Uterus (tissue), 4 donors: Measurements from ENCODE around the gene RBMS3. TPM values are rescaled to one million over a fixed set of nuclear protein-coding genes. Genes with fewer than 3 reads are reported as not detected.

Experiments used
- DNase-seq, 2 donors: peaks; one replicate each; pipeline ENCODE4 v3.0.0-alpha.2; 2019 to 2020
- H3K27ac ChIP-seq, 2 donors: fragments of 200-600 bp; sonication (generic); 1 replicate in 1 of 2; 2 replicates in 1 of 2; pipeline ENCODE4 v1.5.1; 2016 to 2018
- H3K27me3 ChIP-seq, 2 donors: fragments of 200-600 bp; sonication (generic); one replicate each; pipeline ENCODE4 v1.5.1; 2018 to 2019; ENCODE audit warnings: control low read depth in 1 of 2
- H3K36me3 ChIP-seq, 2 donors: fragments of 200-600 bp; sonication (generic); one replicate each; pipeline ENCODE4 v1.5.1; 2019; ENCODE audit warnings: control low read depth in 1 of 2
- H3K4me1 ChIP-seq, 2 donors: fragments of 200-600 bp; sonication (generic); one replicate each; pipeline ENCODE4 v1.5.1; 2018 to 2019; ENCODE audit warnings: control low read depth in 1 of 2
- H3K4me3 ChIP-seq, 2 donors: fragments of 200-600 bp; sonication (generic); 1 replicate in 1 of 2; 2 replicates in 1 of 2; pipeline ENCODE4 v1.5.1; 2018 to 2019; ENCODE audit warnings: mild to moderate bottlenecking in 1 of 2
- H3K9me3 ChIP-seq, 2 donors: fragments of 200-600 bp; sonication (generic); one replicate each; pipeline ENCODE4 v1.5.1; 2019; ENCODE audit warnings: control low read depth in 1 of 2
- POLR2A ChIP-seq, 2 donors: fragments of 450-650 bp; IDR thresholded peaks; one replicate each; pipeline ENCODE4 v1.6.1; 2016; ENCODE audit warnings: antibody characterized with exemption in 2 of 2, mild to moderate bottlenecking in 1 of 2, moderate library complexity in 1 of 2
- intact Hi-C: fragments of 100-400 bp; cut with DNase I; formaldehyde crosslinking; loops from one replicate; pipeline ENCODE4 v1.15.1; 2023; ENCODE audit warnings: low total_unique reads
- total RNA-seq, 4 donors: library from RNA; depleted of rRNA in 3 of 4; stranded (reverse); fragments of >200 nt in 3 of 4; gene quantifications; one replicate each; pipeline versions ENCODE4 v1.1.0 to v1.2.4, GENCODE V29; 2014 to 2023
- TF ChIP-seq, protein P1 (sequence below), 4 experiments: fragments of 200-600 bp in 2 of 4; fragments of 450-650 bp in 2 of 4; sonication (generic) in 2 of 4; IDR thresholded peaks; one replicate each; pipeline ENCODE4 v1.5.1; 2016 to 2019; ENCODE audit warnings: antibody characterized with exemption in 4 of 4, mild to moderate bottlenecking in 2 of 4, moderate library complexity in 1 of 4
- donor health status: DM: yes; HTN: yes; CAD: no.

The RBMS3 gene
- total RNA-seq, 4 donors from 2014 or later = 45.9 to 113 (median 75.4) TPM

DNA sequence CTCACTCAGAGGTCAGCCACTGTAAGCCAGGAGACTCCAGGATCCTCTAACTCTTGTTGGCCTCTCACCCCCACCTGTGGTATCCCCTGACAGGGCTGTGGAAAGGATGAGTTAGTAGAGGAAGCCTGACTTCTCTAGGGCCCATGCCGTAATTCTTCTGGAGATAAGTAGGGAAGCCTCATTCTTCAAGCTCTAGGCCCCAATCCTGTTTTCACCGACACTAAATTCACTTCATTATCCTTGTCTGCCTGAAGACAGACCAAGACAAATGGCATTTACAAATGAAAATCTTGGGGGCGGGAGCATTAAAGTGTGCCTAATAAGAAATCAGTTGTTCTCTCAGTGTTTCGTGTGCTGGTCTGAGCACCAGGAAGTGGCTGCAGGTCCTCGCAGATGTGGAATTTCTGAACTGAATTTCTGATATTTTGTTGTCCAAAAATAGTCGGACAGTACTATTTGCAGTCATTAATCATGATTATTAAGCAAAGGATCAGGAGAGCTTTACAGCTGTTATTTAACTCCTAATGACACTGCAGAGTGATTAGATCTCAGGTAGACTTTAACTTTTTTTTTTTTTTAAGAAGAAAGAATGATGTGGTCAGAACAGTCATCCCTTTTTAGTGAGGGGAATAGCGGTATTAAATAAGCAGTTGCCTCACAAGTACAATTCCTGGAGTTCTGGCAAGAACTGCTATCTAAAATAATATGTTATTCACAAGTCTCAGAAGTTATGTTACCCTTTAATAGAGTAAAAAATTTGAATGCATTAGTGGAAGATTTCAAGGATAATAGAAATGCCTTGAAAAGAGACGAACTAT is 58.4 kb downstream of the RBMS3 start:
- H3K4me1 ChIP-seq = peaks cover 0 to 3% of the 10 kb centered on the region in 2 donors
- no peaks in the 10 kb centered on the region for H3K27me3 ChIP-seq
- no peaks in the 10 kb centered on the region for H3K9me3 ChIP-seq
- H3K27ac ChIP-seq = peak overlapping the region; percentile 39 to 64
- H3K4me3 ChIP-seq = no peak overlapping the region
- intact Hi-C loops = no loop called here
- DNase-seq = no peak
- TF ChIP-seq, protein P1, sequence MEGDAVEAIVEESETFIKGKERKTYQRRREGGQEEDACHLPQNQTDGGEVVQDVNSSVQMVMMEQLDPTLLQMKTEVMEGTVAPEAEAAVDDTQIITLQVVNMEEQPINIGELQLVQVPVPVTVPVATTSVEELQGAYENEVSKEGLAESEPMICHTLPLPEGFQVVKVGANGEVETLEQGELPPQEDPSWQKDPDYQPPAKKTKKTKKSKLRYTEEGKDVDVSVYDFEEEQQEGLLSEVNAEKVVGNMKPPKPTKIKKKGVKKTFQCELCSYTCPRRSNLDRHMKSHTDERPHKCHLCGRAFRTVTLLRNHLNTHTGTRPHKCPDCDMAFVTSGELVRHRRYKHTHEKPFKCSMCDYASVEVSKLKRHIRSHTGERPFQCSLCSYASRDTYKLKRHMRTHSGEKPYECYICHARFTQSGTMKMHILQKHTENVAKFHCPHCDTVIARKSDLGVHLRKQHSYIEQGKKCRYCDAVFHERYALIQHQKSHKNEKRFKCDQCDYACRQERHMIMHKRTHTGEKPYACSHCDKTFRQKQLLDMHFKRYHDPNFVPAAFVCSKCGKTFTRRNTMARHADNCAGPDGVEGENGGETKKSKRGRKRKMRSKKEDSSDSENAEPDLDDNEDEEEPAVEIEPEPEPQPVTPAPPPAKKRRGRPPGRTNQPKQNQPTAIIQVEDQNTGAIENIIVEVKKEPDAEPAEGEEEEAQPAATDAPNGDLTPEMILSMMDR (IDR thresholded peaks at IDR 0.05) = no peak
- no peak for TF ChIP-seq POLR2A (IDR thresholded peaks at IDR 0.05)
- no peaks in the 10 kb centered on the region for H3K36me3 ChIP-seq

GRCh38 chr3:29344154-29344553 is 63.3 kb downstream of the RBMS3 start:
- Histone ChIP-seq H3K9me3 (no peaks in the 10 kb centered on the region), H3K36me3 (no peaks in the 10 kb centered on the region), H3K4me1 (peaks cover 0 to 3% of the 10 kb centered on the region in 2 donors), H3K27me3 (no peaks in the 10 kb centered on the region), H3K4me3 (no peak overlapping the region), H3K27ac (no peak overlapping the region)
- no peak for DNase-seq
- intact Hi-C loops = no loop called here
- no peak for TF ChIP-seq POLR2A (IDR thresholded peaks at IDR 0.05)
- TF ChIP-seq, protein P1 (IDR thresholded peaks at IDR 0.05) = no peak

DNA sequence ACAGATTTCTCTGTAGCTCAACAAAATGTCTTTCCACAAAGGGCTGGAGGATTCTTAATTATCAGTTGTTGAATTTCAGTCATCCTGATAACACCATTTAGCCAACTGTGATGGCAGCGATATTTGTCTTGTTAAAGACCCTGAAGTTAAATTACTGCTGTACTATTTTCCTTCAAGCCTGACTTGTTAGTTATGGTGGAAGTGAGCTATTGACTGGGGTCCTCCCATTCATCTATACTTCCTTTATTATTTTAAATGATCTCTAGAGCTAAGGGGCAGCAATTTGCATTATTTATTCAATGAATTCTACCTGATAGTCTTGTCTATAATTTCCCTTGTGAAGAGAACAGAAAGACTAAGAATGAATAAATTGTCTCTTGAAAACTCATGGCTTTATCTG is 64.1 kb downstream of the RBMS3 start:
- H3K9me3 ChIP-seq = no peaks in the 10 kb centered on the region
- TF ChIP-seq, protein P1 (IDR thresholded peaks at IDR 0.05) = no peak
- no peak for TF ChIP-seq POLR2A (IDR thresholded peaks at IDR 0.05)
- DNase-seq = no peak
- no peak overlapping the region for H3K4me3 ChIP-seq
- no peaks in the 10 kb centered on the region for H3K27me3 ChIP-seq
- intact Hi-C loops = no loop called here
- H3K4me1 ChIP-seq = no peaks in the 10 kb centered on the region
- H3K36me3 ChIP-seq = no peaks in the 10 kb centered on the region
- no peak overlapping the region for H3K27ac ChIP-seq

- Histone ChIP-seq H3K27ac (no peak overlapping the region), H3K36me3 (no peaks in the 10 kb centered on the region), H3K27me3 (no peaks in the 10 kb centered on the region), H3K9me3 (no peaks in the 10 kb centered on the region), H3K4me1 (no peaks in the 10 kb centered on the region), H3K4me3 (no peak overlapping the region)
- intact Hi-C loops = no loop called here
- TF ChIP-seq, protein P1 (IDR thresholded peaks at IDR 0.05) = no peak
- no peak for TF ChIP-seq POLR2A (IDR thresholded peaks at IDR 0.05)
- no peak for DNase-seq
Measured at GRCh38 chr3:29345516-29346300, 64.8 kb downstream of the RBMS3 start.

GRCh38 chr3:29346828-29347227 is 66.0 kb downstream of the RBMS3 start:
- no peak overlapping the region for H3K27ac ChIP-seq
- DNase-seq = no peak
- H3K27me3 ChIP-seq = no peaks in the 10 kb centered on the region
- no peaks in the 10 kb centered on the region for H3K4me1 ChIP-seq
- no peaks in the 10 kb centered on the region for H3K9me3 ChIP-seq
- intact Hi-C loops = no loop called here
- H3K36me3 ChIP-seq = no peaks in the 10 kb centered on the region
- H3K4me3 ChIP-seq = no peak overlapping the region
- TF ChIP-seq POLR2A (IDR thresholded peaks at IDR 0.05) = no peak
- TF ChIP-seq, protein P1 (IDR thresholded peaks at IDR 0.05) = no peak
